ENCODE data around the gene PKD1L1.

DNA sequence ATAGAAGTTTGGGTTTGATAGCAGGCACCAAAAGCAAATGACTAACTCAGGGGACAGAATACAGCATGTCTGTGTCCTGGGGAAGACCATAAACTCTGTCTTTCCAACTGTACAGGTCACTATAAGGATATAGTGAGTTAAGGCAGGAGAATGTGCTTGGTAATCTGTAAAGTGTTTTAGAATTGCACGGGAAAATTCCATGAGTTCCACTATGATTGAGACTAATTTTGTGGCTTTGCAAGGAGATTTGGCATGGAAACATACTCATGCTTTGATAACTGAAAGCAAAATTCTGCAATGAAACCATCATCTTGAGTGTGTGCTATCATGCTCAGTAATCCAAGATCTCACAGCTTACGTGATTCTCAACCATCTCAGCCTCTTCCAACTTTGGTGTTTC lies 152.6 kb downstream of the PKD1L1 start:
- TF ChIP-seq, protein P1, sequence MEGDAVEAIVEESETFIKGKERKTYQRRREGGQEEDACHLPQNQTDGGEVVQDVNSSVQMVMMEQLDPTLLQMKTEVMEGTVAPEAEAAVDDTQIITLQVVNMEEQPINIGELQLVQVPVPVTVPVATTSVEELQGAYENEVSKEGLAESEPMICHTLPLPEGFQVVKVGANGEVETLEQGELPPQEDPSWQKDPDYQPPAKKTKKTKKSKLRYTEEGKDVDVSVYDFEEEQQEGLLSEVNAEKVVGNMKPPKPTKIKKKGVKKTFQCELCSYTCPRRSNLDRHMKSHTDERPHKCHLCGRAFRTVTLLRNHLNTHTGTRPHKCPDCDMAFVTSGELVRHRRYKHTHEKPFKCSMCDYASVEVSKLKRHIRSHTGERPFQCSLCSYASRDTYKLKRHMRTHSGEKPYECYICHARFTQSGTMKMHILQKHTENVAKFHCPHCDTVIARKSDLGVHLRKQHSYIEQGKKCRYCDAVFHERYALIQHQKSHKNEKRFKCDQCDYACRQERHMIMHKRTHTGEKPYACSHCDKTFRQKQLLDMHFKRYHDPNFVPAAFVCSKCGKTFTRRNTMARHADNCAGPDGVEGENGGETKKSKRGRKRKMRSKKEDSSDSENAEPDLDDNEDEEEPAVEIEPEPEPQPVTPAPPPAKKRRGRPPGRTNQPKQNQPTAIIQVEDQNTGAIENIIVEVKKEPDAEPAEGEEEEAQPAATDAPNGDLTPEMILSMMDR (conservative IDR thresholded peaks at IDR 0.05; ENCODE audit: low read depth, low read length) = no peak
- no peak for TF ChIP-seq EZH2 (IDR thresholded peaks at IDR 0.05; ENCODE audit: borderline replicate concordance, low read depth, low read length, poor library complexity, severe bottlenecking)
